GM21390 (cell line): ENCODE measurements around the gene RAB6B.
A peak's percentile ranks its signal among the peaks of the same experiment; 100 is the strongest.
"Not testable (repeated sequence)": the region's sequence is repeated elsewhere in the genome, so short reads cannot be mapped to it uniquely, and the experiment has no call there.

Source experiments
- ATAC-seq: cut with Tn5 transposase; IDR thresholded peaks from one replicate; pipeline ENCODE4 v1.9.1; 2021; ENCODE audit not compliant: unreplicated experiment

The RAB6B gene

DNA sequence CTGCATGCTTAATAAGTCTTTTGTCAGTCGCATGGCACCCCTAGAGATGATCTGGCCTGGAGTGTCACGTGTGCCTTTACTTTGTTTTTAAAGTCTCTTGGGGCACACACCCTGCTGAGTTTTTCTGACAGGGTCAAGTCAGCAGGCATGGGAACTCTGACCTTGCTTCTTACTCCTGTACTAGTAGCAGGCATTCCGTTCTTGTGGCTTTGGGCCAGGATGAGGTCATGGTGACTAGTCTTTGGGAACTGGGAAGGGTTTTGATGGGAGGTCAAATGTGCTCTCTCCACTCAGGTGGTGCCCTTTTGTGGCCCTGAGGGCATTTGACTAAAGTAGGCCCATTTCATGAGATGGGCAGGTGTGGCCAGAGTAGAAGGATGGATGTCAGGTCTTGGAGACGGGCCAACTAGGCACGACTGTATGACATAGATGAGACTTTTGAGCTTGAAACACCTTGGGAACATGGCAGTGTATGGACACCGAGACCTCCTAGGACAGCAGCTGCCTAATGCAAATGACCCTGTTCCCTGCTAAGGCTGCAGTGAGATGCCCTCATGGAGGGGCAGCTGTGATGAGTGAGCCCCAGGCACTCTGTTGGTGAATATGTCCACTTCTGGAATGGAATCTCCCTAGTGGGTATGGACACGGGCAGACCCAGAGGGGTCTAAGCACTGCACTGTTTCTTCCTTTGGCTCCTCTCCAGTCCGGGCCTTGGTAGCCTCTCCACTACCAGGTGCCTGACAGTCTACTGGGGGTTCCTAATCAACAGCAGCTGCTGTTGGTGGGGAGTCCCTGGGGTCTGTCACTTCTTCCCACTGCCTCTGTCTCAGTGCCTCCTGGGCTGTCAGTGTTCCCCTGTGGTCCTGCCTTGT is 73.7 kb downstream of the RAB6B start:
- no peak for ATAC-seq

DNA sequence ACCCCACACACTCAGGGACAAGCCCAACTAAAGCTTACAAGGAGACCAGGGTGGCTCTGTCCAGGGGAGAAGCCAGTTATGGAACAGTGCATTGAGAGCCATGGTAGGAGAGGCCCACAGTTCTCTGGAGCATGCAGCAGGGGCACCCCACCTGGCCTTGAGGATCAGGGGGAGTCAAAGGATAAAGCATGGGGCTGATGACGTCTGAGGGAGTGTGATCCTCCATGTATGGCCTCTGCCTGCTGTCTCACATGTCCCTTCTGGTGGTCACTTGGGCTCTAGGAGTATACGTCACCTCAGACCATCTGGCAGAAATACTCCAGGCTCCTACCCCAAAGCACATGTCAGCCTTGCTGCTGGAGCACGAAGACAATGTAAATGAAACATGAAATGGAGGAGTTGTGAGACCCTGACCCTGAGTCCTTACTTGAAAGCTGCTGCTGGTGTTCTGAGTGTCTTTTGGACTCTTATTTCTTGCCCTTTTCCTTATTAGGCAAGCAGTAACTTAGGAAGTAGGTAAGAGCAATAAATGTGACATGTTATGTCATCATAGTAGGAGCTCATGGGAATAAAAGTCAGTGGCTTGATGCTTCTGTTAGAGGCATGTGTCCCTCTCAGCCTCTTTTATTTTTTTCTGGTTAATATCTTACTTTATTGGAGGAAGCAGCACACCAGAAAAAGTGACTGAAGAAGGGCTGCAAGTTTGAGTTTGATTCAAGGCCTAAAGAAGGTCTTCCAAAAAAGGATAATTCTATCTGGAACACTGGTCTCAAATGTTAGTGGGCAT is 74.6 kb downstream of the RAB6B start:
- ATAC-seq = no peak

DNA sequence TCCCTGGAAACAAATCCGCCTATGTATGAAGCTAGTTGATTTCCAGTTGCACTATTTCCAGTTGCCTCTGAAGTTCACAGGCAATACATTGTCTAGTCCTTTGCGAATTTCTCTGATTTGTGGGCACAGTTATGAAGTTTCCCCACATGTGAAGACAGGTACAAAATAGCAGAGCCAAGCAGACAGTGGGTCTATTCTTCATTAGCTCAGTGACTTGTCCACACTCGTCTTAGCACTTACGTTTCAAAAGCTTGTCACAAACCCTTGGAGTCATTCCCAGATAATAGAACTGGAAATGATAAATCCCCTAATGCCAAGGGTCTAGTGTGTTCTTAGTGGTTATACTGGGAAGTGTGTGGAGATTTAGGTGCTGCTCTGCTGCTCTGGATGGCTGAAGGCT is 75.6 kb downstream of the RAB6B start:
- ATAC-seq = no peak

DNA sequence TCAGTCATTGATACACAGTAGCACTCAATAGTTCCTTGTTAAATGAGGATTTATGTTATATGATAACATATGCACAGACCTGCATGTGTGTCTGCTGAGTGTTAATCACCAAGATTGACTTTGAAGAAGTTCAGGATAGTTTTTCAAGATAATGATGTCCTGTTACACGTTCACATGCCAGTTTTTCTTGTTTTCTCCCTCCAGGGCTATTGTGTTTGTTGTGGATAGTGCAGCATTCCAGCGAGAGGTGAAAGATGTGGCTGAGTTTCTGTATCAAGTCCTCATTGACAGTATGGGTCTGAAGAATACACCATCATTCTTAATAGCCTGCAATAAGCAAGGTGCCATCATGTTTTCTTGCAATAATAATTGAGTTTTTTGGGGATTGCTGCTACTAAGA is 80.3 kb downstream of the RAB6B start:
- no peak for ATAC-seq

DNA sequence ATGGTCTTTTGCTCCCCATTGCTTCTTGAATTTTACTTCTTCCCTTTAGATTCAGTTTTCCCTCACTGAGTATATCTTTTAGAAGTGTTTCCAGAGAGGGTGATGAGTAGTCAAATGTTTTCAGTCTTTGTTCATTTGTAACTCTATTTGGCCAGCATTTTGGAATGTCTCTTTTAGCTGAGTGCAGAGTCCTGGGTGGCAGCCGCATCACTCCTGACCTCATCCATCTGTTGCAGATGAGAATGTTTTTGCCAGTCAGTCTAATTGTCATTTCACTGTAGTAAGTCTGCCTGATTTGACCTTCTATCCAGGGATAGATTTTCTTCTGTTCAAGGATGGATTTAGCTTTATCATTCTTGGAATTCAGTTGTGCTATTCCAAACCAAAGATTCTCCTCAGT is 82.8 kb downstream of the RAB6B start:
- no peak for ATAC-seq

DNA sequence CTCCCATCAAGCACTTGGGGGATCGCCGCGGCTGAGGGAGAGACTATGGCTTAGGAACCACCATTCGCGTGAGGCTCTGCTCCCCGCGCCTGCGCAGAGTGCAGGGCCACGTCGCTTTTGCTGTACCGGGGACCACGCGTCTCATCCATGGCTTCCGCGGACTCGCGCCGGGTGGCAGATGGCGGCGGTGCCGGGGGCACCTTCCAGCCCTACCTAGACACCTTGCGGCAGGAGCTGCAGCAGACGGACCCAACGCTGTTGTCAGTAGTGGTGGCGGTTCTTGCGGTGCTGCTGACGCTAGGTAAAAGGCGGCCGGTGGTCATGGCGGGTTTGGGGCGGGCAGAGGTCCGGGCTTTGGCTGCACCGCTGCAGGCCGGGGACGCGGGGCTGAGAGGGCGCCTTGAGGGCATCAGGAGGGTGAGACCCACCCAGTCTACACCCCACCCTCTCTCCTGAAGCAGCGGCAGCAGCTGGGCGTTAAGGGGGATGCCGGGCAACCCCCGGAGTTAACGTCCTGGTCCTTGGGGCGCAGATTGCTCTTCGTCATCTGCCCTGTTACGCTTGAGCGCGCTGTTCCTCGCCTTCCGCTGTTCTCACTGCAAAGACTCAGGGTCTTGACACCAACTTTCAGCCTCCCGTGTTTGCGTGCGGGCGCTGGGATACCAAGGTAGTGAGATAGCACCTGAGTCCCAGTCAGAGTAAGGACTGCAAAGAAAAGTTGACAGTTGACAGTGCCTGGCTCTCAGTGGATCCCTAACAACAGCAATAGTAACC is 89.8 kb downstream of the RAB6B start, which contains the start of gene SRPRB:
Gene SRPRB, plus strand, starts transcription at position 114 of the 774 bp plus-strand sequence. Its CDS starts 34 bp downstream, at position 148.
- ATAC-seq = peak; percentile 99

DNA sequence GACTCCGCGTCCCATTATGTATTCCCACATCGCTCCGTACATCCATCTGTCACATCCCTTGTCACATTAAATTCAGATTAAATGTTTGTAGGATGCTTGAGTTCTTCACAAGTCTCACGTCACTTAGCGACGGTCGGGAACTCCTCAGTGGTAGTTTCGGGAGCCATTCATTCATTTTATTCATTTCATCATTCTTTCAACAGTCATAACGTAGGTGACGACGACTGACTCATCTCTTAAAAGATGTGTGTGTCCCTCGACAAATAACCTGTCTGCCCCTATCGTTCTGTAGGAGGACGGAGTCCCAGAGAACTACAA is 90.3 kb downstream of the RAB6B start:
- ATAC-seq = no peak

DNA sequence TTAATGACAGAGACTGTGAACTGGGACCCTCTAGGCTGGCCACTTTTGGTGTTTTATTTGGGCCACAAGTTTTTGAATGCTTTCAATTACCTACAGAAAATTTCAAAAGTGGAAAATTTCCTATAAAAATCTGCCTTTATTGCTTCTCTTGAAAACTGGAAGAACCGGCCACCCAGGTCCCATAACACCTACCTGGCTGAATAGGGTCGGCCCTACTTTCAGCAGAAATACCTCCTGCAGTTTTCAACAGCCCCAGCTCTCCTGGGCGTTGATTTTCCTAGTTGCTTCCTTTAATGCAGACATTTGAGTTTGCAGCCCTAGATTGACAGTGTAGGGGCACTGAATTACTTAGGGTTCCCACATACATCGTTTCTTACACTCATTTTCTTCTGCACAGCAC is 90.8 kb downstream of the RAB6B start:
- no peak for ATAC-seq

DNA sequence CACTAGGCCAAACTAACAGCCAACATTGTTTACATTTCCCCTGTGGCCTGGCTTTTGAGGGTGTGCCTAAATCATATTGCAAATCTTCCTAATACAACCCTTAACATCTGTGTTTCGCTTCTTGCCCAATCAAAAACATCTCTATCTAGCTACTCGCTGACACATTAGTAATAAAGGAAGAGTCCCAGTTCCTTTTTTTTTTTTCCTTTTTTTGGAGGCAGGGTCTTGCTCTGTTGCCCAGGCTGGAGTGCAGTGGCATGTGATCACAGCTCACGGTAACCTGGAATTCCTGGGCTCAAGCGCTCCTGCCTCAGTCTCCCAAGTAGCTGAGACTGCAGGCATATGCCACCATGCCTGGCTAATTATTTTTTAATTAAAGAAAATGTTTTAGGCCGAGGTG is 92.2 kb downstream of the RAB6B start:
- ATAC-seq = no peak

DNA sequence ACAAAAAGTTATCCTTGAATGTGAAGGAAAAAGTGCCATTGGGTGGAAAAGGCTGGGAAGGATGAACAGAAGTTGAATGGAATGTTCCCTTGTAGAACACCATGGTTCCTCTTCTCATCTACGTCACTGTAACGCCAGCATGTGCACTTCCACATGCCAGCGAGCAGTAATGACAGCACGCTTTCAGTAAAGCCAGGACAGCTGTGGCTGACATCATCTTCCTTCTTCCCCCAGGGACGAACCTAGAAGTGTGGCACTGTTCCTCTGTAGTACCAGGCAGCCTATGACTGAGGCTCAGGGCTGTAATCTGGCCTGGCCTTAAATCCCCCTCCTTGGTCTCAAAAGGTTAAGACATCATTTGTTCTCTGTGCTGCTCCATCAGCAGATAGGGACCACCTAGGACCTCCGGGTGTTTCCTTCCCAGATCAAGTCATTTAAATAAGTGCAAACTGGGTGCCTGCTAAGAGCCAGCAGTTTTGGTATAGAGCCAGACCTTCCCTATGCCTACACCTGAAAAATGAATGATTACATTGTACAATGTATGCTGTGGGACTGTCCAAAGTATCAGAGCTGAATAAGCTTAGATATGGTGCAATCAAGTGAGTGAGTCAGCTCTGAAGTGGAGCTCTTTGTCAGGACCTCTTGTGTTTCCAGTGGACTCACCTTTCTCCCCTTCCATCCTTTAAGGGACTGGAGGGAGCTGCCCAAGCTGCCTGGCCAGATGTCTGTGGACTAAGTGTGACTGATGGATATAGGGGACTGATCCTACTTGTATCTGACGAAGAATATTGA is 95.7 kb downstream of the RAB6B start:
- ATAC-seq = no peak

DNA sequence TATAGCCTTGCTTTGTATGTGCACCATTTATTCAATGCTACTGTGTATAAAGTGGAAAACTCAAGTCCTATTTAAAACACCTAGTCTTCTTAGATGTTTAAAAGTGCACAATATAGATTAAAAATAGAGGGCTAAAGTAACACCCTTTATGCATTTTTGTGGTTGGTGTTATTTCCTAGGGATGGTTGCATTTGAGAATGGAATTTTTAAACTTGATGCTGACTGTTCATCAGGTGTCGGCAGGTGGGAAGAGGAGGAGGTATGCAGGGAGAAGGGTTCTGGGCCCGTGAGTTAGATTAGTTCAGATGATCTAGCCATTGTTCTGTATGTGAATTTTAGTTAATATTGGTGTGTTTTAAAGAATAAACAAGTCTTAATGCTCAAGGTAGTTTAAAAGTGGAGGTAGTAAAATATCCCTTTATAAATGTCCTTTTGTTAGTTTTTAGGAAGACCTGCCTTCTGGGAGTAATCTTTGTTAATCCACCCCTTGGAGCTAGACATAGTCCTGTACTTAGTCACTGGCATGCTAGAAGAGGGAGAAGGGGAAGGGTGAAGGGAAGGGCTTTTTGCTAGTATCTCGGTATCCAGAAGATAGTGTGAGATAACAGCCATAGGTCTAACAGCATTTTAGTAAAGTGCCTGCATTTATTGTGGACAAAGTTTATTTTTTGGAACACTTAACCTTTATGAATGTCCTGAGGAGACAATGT is 98.1 kb downstream of the RAB6B start:
- ATAC-seq = no peak

DNA sequence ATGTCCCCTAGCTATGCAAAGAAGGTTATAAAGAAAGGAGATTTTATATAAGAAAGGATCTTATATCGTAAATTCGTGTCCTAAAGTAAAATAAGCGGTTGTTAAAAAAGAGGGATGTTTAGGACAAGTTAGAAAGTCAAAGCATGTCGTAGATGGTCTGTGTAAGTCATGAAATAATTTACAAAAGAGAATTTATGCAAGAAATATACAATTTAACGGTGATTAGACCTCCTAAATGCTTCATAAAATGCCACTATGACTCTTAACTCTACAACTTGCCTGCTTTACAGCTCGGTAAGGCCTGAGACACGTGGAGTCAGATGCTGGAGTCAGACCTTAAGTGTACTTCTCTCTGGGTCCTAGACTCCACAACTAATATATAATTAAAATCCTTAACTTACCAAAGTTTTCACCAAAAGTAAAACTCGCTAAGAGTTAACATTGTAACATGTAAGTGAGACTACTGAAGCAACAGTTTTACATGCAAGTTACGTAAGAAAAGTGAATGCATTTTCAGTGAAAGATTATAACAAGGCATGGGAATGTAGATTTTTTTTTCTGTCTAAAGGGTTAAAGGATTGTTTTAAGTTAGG is 103.4 kb downstream of the RAB6B start:
- no peak for ATAC-seq

DNA sequence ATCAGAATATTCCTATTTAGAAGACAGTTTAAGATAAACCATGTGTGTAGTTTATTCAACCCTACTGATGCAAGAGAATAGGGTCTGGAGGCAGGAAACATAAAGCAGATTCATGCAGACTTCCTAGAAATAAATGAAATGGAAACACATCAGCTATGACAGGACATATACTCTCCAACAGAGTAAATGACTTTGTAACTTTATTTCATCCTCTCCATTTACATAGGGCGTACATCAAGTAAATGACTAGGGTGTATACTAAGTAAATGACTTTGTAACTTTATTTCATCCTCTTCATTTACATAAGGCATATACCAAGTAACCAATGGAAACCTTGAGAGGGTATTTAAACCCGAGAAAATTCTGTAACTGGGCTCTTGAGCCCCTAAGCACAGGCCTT is 107.7 kb downstream of the RAB6B start:
- ATAC-seq = no peak

DNA sequence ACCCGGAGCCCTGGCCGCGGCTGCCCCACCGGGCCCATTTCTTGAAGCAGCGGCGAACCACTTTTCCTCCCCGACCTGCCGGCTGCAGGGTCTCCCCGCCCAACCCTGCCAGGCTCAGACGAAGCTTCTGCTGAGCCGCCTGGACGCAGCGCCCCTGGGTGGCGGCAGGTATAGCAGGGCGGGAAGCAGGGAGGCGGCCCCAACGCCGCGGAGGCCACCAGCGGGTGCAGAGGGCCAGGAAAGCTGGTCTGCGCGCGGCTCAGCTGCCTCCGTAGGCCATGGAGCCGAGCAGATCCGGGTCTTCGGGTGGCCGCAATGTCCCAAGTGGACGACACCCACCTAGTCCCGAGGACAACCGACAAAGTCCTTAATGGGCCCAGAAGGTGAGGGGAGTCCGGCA is 111.9 kb downstream of the RAB6B start:
- no peak for ATAC-seq

DNA sequence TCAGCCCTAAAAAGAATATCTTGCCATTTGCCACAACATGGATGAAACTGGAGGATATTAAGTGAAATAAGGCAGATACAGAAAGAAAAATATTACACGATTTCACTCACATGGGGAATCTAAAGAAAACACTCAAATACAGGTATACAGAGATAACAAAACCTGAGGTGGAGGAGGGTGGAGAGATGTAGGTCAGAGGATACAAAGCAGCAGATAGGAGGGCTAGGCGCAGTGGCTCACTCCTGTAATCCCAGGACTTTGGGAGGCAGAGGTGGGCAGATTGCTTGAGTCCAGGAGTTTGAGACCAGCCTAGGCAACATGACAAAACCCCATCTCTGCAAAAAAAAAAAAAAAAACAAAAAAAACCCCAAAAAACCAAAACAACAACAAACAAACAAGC is 113.2 kb downstream of the RAB6B start:
- no peak for ATAC-seq

DNA sequence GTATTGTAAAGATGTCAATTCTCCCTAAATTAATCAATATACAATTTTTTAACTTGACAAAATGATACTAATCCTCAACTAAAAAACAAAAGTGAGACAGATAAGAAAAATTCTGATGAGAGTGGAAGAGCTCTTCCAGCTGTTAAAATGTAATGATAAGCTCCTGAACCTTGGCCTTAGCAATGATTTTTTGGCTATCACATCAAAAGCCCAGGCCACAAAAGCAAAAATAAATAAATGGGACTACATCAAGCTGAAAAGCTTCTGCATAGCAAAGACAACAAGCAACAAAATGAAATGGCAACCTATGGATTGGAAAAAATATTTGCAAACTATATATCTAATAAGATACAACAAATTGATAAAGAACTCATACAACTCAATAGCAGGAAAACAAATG is 114.1 kb downstream of the RAB6B start:
- no peak for ATAC-seq

DNA sequence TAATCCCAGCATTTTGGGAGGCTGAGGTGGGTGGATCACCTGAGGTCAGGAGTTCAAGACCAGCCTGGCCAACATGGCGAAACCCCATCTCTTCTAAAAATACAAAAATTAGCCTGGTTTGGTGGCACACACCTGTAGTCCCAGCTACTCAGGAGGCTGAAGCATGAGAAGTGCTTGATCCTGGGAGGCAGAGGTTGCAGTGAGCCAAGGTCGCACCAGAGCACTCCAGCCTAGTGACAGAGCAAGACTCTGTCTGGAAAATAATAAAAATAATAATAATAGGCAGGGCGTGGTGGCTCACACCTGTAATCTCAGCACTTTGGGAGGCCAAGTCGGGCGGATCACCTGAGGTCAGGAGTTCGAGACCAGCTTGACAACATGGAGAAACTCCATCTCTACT is 114.9 kb downstream of the RAB6B start:
- not testable (repeated sequence) for ATAC-seq

DNA sequence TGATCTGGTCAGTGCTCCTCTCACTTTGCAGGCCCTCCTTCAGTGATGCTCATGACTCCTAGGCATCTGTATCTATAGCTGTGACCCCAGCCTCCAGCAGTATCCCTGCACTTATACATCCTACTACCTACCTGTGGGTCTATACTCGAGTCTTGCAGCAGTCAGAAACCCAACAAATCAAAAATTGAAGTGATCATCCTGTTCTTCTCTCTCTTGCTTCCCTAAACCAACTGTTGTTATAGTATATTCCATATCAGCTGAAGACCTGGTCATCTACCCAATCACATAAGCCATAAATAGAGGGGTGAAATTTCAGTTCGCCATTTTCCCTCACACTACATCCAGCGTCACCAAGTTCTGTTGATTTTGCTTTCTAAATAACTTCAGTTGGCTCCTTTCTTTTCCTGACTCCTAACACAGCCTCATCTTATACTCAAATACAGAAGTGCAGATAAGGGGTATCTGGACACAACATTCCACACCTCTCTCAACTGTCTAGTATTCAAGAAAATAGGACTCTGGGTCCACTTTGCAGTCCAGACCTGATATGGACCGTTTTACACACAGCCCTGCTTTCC is 116.0 kb downstream of the RAB6B start:
- ATAC-seq = no peak

DNA sequence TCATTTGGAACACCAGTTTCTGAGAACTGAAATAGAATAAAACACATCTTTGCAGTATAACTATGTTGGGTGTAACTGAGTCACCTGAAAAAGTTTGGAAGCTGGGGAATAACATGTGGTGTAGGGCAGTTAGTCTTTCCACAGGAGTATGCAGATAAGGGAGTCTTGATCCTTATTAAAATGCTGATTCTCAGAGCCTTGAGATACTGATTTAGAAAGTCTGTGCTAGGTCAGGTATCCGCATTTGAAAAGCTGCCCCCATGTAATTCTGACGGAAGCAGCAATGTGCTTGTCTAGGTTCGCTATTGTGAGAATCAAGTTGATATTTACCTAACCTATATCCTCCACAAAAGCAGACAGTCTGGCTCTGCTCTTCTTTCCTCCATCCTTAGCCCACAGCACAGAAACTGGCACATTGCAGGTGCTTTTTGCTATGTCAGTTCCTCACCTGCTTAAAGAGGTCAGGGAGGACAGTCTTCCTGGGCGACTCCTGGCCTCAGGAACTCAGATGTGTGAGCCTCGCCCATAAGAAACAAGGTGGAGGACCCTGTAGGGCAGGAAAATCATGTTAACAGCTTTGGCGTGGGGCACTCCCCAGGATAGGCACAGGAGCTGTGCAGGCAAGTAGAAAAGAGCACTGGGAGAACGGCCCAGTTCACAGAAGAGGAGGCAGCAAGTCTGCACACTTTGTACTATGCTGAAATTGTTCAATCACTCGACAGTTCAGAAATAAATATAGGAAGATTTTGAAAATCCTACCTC is 117.7 kb downstream of the RAB6B start:
- no peak for ATAC-seq
